BJ (cell line): ENCODE measurements around the gene DLX3. TPM values are rescaled to one million over a fixed set of nuclear protein-coding genes. Genes with fewer than 3 reads are reported as not detected.

Experiments used
- CTCF ChIA-PET: fragments of 350-600 bp; formaldehyde crosslinking; extraction: SDS; loops from one replicate; lab custom pipeline; 2021; ENCODE audit warnings: antibody characterized with exemption, inconsistent platforms; lab: Yijun Ruan, JAX
- POLR2A ChIA-PET: fragments of 300-600 bp; sonication (Branson Sonifier 250); formaldehyde crosslinking; extraction: SDS; loops from one replicate; lab custom pipeline; 2021; ENCODE audit warnings: antibody characterized with exemption; lab: Charles Lee
- DNase-seq: peaks from one replicate; pipeline ENCODE4 v3.0.0-alpha.2; 2011; ENCODE audit warnings: low read depth
- H3K27me3 ChIP-seq: 2 replicates; pipeline ENCODE4 v1.6.0; 2011; ENCODE audit warnings: low read length; ENCODE audit not compliant: control insufficient read depth, insufficient read depth
- H3K36me3 ChIP-seq: 2 replicates; pipeline ENCODE4 v1.5.1; 2011; ENCODE audit warnings: low read length; ENCODE audit not compliant: control insufficient read depth, insufficient read depth
- H3K4me3 ChIP-seq: 2 replicates; pipeline ENCODE4 v1.5.1; 2011; ENCODE audit warnings: low read depth, mild to moderate bottlenecking, control low read depth, low read length
- CTCF ChIP-seq: IDR thresholded peaks from 2 replicates; pipeline ENCODE4 v1.5.1; 2011; ENCODE audit warnings: low read depth, mild to moderate bottlenecking, control low read depth, inconsistent platforms, low read length, moderate library complexity; ENCODE audit not compliant: insufficient read depth
- polyA plus RNA-seq: library from polyadenylated mRNA; depleted of rRNA; stranded (reverse); fragments of >200 nt; gene quantifications from 2 replicates; pipeline ENCODE4 v1.2.3, GENCODE V29; 2011

Gene DLX3
- polyA plus RNA-seq, 1 experiment: 0.06 TPM

GRCh38 chr17:49989518-49989880 is 5.5 kb downstream of the DLX3 start:
- TF ChIP-seq CTCF: no peak
- ChIA-PET POLR2A (interaction anchor here (0.6 kb wide), 1 partner anchor 281 kb away, joined by 4 read pairs; the partner anchor contains the start of gene SLC35B1), CTCF (interaction anchor here (0.8 to 7.7 kb wide), 8 partner anchors 8 to 422 kb away, joined by 3 to 71 read pairs (median 5); partner anchors contain the start of gene DLX3)
- H3K4me3 ChIP-seq: no peak overlapping the region
- peaks cover 24% of the 10 kb centered on the region for H3K27me3 ChIP-seq
- no peak for DNase-seq
- H3K36me3 ChIP-seq: no peaks in the 10 kb centered on the region

- POLR2A ChIA-PET: no interaction called here
- no peak for TF ChIP-seq CTCF
Observed at GRCh38 chr17:49987681-49988441, 7.2 kb downstream of the DLX3 start.

GRCh38 chr17:49987290-49987585 is 7.8 kb downstream of the DLX3 start:
- H3K36me3 ChIP-seq: no peaks in the 10 kb centered on the region
- POLR2A ChIA-PET: no interaction called here
- DNase-seq: no peak
- no peak for TF ChIP-seq CTCF
- H3K4me3 ChIP-seq: no peak overlapping the region
- peaks cover 17% of the 10 kb centered on the region for H3K27me3 ChIP-seq
- CTCF ChIA-PET: interaction anchor here (2.0 to 7.7 kb wide), 2 partner anchors 10 to 35 kb away, joined by 11 to 71 read pairs; partner anchors contain the start of gene DLX3

More at GRCh38 chr17:49987681-49988441, 7.2 kb downstream of the DLX3 start:
- CTCF ChIA-PET: interaction anchor here (1.4 to 7.7 kb wide), 4 partner anchors 9 to 136 kb away, joined by 3 to 71 read pairs (median 10); partner anchors contain the start of gene DLX3
- Histone ChIP-seq H3K4me3 (no peak overlapping the region), H3K36me3 (no peaks in the 10 kb centered on the region), H3K27me3 (peaks cover 18% of the 10 kb centered on the region)
- no peak for DNase-seq

- peaks cover 15% of the 10 kb centered on the region for H3K27me3 ChIP-seq
- no peak for DNase-seq
- H3K36me3 ChIP-seq: no peaks in the 10 kb centered on the region
- no peak overlapping the region for H3K4me3 ChIP-seq
- POLR2A ChIA-PET: no interaction called here
- TF ChIP-seq CTCF: no peak
- CTCF ChIA-PET: interaction anchor here (2.1 to 7.7 kb wide), 3 partner anchors 10 to 106 kb away, joined by 9 to 71 read pairs (median 9); partner anchors contain the start of gene DLX3
Observed at GRCh38 chr17:49986396-49987289, 8.4 kb downstream of the DLX3 start.
